CD4-positive, alpha-beta T cell treated with Interleukin-17A for 1 hour (primary cell): ENCODE data around the gene GNA12.

Experiments used
- DNase-seq: peaks from one replicate; pipeline ENCODE4 v3.0.0-alpha.2; 2020

Gene GNA12

GRCh38 chr7:2814946-2815874 is 28.9 kb downstream of the GNA12 start:
- DNase-seq = no peak

GRCh38 chr7:2814186-2814945 is 29.7 kb downstream of the GNA12 start:
- no peak for DNase-seq

DNA sequence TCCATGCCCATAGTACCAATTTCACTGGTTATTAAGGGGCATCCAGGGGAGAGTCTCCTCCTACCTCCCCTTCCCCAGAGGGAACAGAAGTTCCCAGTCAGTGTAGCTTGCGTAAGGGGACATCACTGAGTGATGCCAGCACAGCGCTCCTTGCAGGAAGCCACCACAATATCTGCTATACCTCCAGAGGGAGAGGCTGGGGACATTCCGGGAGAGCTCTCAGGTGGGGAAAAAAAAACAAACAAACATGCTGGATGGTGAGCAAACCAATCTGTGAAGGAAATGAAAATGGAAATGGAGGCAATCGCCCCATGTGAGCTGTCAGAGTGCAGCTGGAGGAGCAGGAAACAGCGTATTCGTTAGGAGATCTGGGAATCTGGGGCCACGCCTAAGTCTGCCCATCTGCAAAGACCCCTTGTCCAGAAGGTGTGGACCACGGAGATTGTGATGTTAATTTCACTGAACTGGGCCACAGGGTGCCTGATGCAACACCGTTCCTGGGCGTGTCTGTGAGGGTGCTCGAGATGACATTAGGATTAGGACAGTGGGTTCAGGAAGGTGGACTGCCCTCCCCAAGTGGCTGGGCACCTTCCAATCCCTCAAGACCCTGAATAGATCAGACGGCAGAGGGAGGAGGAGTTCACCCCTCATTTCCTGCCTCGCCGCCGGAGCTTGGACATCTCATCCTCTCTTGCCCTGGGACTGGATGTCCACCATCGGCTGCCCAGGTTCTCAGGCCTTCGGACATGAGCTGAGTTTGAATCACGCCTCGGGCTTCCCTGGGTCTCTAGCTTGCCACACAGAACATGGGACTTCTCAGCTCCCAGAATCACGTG is 30.5 kb downstream of the GNA12 start:
- no peak for DNase-seq

GRCh38 chr7:2812831-2813230 is 31.3 kb downstream of the GNA12 start:
- DNase-seq = no peak

DNA sequence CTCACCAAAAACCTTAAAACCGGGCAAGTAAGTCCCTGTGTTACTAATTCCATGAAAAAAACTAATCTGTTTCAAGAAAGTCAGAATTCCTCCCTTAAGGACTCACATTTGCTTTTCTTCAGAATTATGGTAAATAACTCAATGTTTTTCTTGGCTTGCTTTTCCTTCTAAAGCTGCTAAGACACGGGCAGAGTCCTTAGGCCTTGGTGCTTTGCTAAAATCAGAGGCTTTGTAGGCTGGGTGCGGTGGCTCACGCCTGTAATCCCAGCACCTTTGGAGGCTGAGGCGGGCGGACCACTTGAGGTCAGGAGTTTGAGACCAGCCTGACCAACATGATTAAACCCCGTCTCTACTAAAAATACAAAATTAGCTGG is 32.0 kb downstream of the GNA12 start:
- DNase-seq = no peak

- no peak for DNase-seq
These were observed 32.5 kb downstream of the GNA12 start for GRCh38 chr7:2811476-2812113.

- no peak for DNase-seq
These were observed 33.3 kb downstream of the GNA12 start for GRCh38 chr7:2810682-2811415.

- no peak for DNase-seq
These were observed 34.0 kb downstream of the GNA12 start for GRCh38 chr7:2809903-2810625.

DNA sequence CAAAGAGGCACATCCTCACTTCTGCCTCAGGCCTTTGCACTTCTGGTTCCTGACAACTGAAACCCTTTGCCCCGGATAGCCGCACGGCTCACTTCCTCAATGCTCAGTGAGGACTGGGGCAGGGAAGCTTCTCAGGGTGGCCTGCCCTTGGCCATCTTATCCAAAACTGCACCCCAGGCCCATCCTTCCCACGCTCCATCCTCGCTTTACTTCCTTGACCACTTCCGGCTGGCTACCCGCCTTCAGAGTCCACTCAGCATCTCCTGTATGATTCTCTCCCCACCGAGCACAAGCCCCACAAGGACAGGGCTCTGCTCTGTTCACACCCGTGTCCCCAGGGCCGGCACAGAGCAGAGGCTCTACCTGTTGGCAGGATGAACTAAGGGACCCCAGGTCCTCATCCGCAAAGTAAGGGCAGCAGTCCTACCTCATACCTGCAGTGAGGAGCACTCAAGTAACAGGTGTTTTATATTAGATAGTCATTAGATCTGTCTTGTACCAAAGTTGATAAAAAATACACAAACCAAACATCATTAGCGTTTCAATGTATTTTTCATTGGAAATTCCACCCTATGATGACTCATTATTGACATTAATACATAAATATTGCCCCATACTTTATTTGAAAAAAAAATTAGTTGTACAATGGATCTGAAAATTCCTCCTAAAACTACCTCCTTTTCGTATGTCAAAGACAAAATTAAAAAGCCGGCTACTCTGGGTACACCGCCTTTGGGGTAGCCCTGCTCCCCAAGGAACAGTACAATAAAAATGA is 35.0 kb downstream of the GNA12 start:
- no peak for DNase-seq

GRCh38 chr7:2807845-2808772 is 36.0 kb downstream of the GNA12 start:
- no peak for DNase-seq

DNA sequence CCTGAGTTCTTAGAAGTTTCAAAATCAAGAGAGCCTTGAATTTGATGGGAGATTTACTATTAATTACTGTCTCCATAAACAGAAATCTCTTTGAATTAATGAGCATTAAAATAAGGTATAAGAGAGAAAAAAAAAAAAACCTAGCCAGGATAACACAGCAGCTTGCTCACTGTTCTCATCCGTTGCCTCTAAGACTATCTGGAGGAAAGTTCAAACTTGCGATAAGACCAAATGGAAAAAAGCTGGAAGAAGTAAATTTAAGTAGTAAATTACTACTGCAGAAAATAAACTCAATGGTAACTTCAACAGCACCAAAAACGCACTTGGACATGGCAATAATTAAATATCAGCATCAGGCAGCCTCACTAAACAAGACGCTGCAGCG is 36.7 kb downstream of the GNA12 start:
- no peak for DNase-seq

GRCh38 chr7:2806571-2806970 is 37.5 kb downstream of the GNA12 start:
- DNase-seq = no peak

- no peak for DNase-seq
These were observed 38.7 kb downstream of the GNA12 start for GRCh38 chr7:2805213-2805944.

GRCh38 chr7:2804227-2804763 is 39.8 kb downstream of the GNA12 start:
- DNase-seq = no peak

- DNase-seq = no peak
These were observed 40.4 kb downstream of the GNA12 start for GRCh38 chr7:2803755-2804154.

DNA sequence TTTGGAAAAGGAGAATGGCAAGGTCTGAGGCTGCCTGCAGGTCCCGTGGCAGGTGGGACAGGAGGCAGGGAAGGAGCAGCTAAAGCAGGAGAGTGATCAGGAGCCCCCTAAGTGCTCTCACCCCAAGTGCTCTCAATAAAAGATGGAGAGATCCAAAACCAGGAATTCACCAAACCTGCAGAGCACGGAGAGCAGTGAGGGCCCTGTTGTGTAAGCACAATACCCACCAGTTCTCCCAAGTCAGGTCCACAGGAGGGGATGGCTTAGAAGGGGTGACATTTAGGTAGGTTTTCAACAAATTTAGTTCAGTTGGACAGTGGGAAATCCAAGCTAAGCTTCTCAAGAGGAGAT is 40.8 kb downstream of the GNA12 start:
- DNase-seq = no peak

- DNase-seq = no peak
These were observed 41.4 kb downstream of the GNA12 start for GRCh38 chr7:2802504-2803341.
